OCI-LY7 (cell line): ENCODE data around the gene SAP30L.

ENCODE experiments used
- CTCF ChIP-seq: fragments of 200-600 bp; sonication (generic); conservative IDR thresholded peaks from 2 replicates; pipeline ENCODE4 v1.5.1; 2014; ENCODE audit warnings: mild to moderate bottlenecking, antibody characterized with exemption, low read length, moderate library complexity, mixed read lengths
- EZH2phosphoT487 ChIP-seq: fragments of 200-600 bp; sonication (generic); IDR thresholded peaks from 2 replicates; pipeline ENCODE4 v1.6.1; 2018; ENCODE audit warnings: low read depth, borderline replicate concordance, mild to moderate bottlenecking, mixed run types, antibody characterized with exemption, low read length, moderate library complexity, mixed read lengths

- peak; percentile 82 for TF ChIP-seq CTCF
- TF ChIP-seq EZH2phosphoT487 = no peak
These were observed 23.9 kb upstream of the SAP30L start for GRCh38 chr5:154421868-154422267.
